Measurements from ENCODE around the gene DDAH2.

DNA sequence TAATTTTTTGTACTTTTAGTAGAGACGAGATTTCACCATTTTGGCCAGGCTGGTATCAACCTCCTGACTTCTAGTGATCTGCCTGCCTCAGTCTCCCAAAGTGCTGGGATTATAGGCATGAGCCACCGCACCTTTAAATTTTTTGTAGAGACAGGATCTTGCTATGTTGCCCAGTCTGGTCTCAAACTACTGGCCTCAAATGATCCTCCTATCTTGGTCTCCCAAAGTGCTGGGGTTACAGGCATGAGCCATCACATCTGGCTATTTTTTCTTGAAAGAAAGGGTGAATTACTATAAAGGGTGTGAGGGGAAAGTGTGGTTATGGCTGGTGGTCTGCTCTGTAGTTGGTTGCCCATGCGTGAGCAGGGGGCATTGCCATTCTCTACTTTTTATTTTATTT lies 20.9 kb downstream of the DDAH2 start:
- no peak for TF ChIP-seq EZH2 (IDR thresholded peaks at IDR 0.05; ENCODE audit: borderline replicate concordance, low read depth, low read length, severe bottlenecking)
- TF ChIP-seq, protein P1, sequence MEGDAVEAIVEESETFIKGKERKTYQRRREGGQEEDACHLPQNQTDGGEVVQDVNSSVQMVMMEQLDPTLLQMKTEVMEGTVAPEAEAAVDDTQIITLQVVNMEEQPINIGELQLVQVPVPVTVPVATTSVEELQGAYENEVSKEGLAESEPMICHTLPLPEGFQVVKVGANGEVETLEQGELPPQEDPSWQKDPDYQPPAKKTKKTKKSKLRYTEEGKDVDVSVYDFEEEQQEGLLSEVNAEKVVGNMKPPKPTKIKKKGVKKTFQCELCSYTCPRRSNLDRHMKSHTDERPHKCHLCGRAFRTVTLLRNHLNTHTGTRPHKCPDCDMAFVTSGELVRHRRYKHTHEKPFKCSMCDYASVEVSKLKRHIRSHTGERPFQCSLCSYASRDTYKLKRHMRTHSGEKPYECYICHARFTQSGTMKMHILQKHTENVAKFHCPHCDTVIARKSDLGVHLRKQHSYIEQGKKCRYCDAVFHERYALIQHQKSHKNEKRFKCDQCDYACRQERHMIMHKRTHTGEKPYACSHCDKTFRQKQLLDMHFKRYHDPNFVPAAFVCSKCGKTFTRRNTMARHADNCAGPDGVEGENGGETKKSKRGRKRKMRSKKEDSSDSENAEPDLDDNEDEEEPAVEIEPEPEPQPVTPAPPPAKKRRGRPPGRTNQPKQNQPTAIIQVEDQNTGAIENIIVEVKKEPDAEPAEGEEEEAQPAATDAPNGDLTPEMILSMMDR (IDR thresholded peaks at IDR 0.05; ENCODE audit: borderline replicate concordance, extremely low read depth, low read length, poor library complexity, severe bottlenecking) = no peak

Measured in DND-41 (cell line).